HepG2 (cell line): ENCODE results near the gene SMIM9. TPM values are rescaled to one million over a fixed set of nuclear protein-coding genes. Genes with fewer than 3 reads are reported as not detected.
A peak's percentile ranks its signal among the peaks of the same experiment; 100 is the strongest.

Experiments
- ATAC-seq: fragments of 200-7000 bp; cut with Tn5 transposase; 3 replicates; pipeline ENCODE4 v1.9.1; 2020; ENCODE audit warnings: mild to moderate bottlenecking, moderate library complexity
- BruUV-seq: library from RNA; stranded (reverse); fragments of 400-500 nt; replicated peaks from 2 replicates; lab custom pipeline; 2021; lab: Mats Ljungman, UMichigan
- CTCF ChIA-PET: fragments of 300-600 bp; formaldehyde crosslinking; extraction: SDS; loops from one replicate; lab custom pipeline; 2021; ENCODE audit warnings: low total read pairs, inconsistent platforms, low intra/inter-chr PET ratio; lab: Yijun Ruan, JAX
- POLR2A ChIA-PET: fragments of 350-600 bp; sonication (Branson Sonifier 250); formaldehyde crosslinking; loops from one replicate; lab custom pipeline; 2020; ENCODE audit warnings: antibody characterized with exemption, inconsistent platforms; lab: Yijun Ruan, JAX
- DNase-seq: peaks from one replicate; pipeline ENCODE4 v3.0.0-alpha.2; 2015; ENCODE audit warnings: low spot score
- FAIRE-seq: peaks from 3 replicates; lab custom pipeline; 2011; peaks lifted over from hg19 to GRCh38; lab: Jason Lieb, UNC
- H2AFZ ChIP-seq: one replicate; pipeline ENCODE4 v1.6.1; 2011; ENCODE audit warnings: low read length, inconsistent platforms
- H3K27ac ChIP-seq: fragments of 300-600 bp; 3 replicates; pipeline ENCODE4 v1.8.0; 2011; ENCODE audit warnings: mixed run types, mild to moderate bottlenecking, mixed read lengths, low read length, inconsistent platforms; ENCODE audit not compliant: insufficient read depth; ENCODE audit errors: extremely low read length
- H3K27me3 ChIP-seq, 2 experiments: fragments of 200-600 bp in 1 of 2; 2 replicates in 1 of 2; 3 replicates in 1 of 2; pipeline versions ENCODE4 v1.6.0 to v1.8.0; 2011; ENCODE audit warnings: low read length in 2 of 2, mild to moderate bottlenecking in 2 of 2, moderate library complexity in 2 of 2, inconsistent platforms in 1 of 2; ENCODE audit not compliant: insufficient read depth in 2 of 2, control insufficient read depth in 1 of 2
- H3K36me3 ChIP-seq, 2 experiments: fragments of 200-600 bp in 1 of 2; replicated peaks in 1 of 2; 2 replicates in 1 of 2; 3 replicates in 1 of 2; pipeline versions ENCODE4 v1.5.1 to v1.8.0; 2011; ENCODE audit warnings: low read length in 2 of 2, inconsistent platforms in 1 of 2; ENCODE audit not compliant: insufficient read depth in 2 of 2, control insufficient read depth in 1 of 2
- H3K4me1 ChIP-seq: 2 replicates; pipeline ENCODE4 v1.5.1; 2012; ENCODE audit warnings: low read length, inconsistent platforms; ENCODE audit not compliant: insufficient read depth
- H3K4me2 ChIP-seq: 2 replicates; pipeline ENCODE4 v1.6.0; 2011; ENCODE audit warnings: low read depth, low read length, inconsistent platforms
- H3K4me3 ChIP-seq, 3 experiments: fragments of 200-600 bp in 1 of 3; sonication (generic), shearing (Covaris generic) in 1 of 3; replicated peaks in 1 of 3; 2 replicates each; pipeline ENCODE4 v1.5.1; 2011 to 2016; ENCODE audit warnings: low read length in 3 of 3, inconsistent platforms in 2 of 3, low read depth in 2 of 3, mild to moderate bottlenecking in 2 of 3, control low read depth in 1 of 3, mixed read lengths in 1 of 3; ENCODE audit not compliant: insufficient read depth in 1 of 3
- H3K79me2 ChIP-seq: one replicate; pipeline ENCODE4 v1.6.1; 2011; ENCODE audit warnings: low read length, inconsistent platforms; ENCODE audit not compliant: insufficient read depth
- H3K9ac ChIP-seq: 2 replicates; pipeline ENCODE4 v1.6.0; 2011; ENCODE audit warnings: mild to moderate bottlenecking, low read depth, low read length, inconsistent platforms; ENCODE audit not compliant: insufficient read depth
- H3K9me3 ChIP-seq: 2 replicates; pipeline ENCODE4 v1.5.1; 2012; ENCODE audit warnings: mild to moderate bottlenecking, low read length
- H4K20me1 ChIP-seq: 2 replicates; pipeline ENCODE4 v1.6.0; 2011; ENCODE audit warnings: inconsistent platforms, mild to moderate bottlenecking, low read length, moderate library complexity; ENCODE audit not compliant: insufficient read depth
- CENPBD1 ChIP-seq: sonication (generic); formaldehyde crosslinking; IDR thresholded peaks from 2 replicates; pipeline ENCODE4 v1.8.0; 2022; ENCODE audit warnings: missing genetic modification reagents, low read depth, mild to moderate bottlenecking, borderline replicate concordance
- FOSL2 ChIP-seq: sonication (generic); formaldehyde crosslinking; IDR thresholded peaks from 2 replicates; pipeline ENCODE4 v1.4.0; 2020; ENCODE audit warnings: missing genetic modification reagents
- FOXA3 ChIP-seq: IDR thresholded peaks from 2 replicates; pipeline ENCODE4 v1.6.1; 2016; ENCODE audit warnings: missing genetic modification reagents, missing compliant biosample characterization
- NFE2 ChIP-seq: sonication (generic); formaldehyde crosslinking; IDR thresholded peaks from 2 replicates; pipeline ENCODE4 v1.4.0; 2020; ENCODE audit warnings: missing genetic modification reagents
- WGBS: methylation state at CpG from one replicate; pipeline ENCODE4 v1.1.6; 2017; ENCODE audit warnings: low lambda C conversion rate; 5-methylcytosine and 5-hydroxymethylcytosine counted together
- in situ Hi-C: cut with HindIII; loops from 2 replicates; pipeline ENCODE4 v1.10.0; 2017; ENCODE audit warnings: low pct_unique_long_range_greater_than_20kb; ENCODE audit not compliant: extremely low pct_ligation_motif_present
- intact Hi-C: fragments of 100-400 bp; cut with micrococcal nuclease; formaldehyde crosslinking; loops from one replicate; pipeline ENCODE4 v1.10.0; 2022; ENCODE audit not compliant: unreplicated experiment
- polyA plus RNA-seq, 8 experiments: library from polyadenylated mRNA; depleted of rRNA in 3 of 8; stranded (reverse) in 7 of 8; unstranded in 1 of 8; fragments of >200 nt; fragmentation: Illumina TruSeq in 4 of 8; extraction: Trizol in 4 of 8; gene quantifications; 2 replicates each; pipeline versions ENCODE4 v1.2.1 to v1.2.3, GENCODE V29; 2011 to 2016; ENCODE audit warnings: low read depth in 4 of 8, missing spikeins in 1 of 8, mixed read lengths in 1 of 8; ENCODE audit not compliant: insufficient read depth in 1 of 8
- total RNA-seq, 5 experiments: library from RNA; depleted of rRNA; stranded (reverse); fragments of >200 nt; fragmentation: Illumina TruSeq; extraction: Trizol; gene quantifications; 2 replicates each; pipeline ENCODE4 v1.2.3, GENCODE V29; 2016; ENCODE audit warnings: low read depth in 1 of 5

The SMIM9 gene
- total and polyA plus RNA-seq, 2 of the 13 experiments (the other 11 are each of a cell fraction or from before 2014, with no cell fraction given), result not detected

- H3K36me3 ChIP-seq, result no peaks in the 10 kb centered on the region
- no TSS peak for BruUV-seq
- ChIA-PET POLR2A (no interaction called here), CTCF (no interaction called here)
- TF ChIP-seq CENPBD1 (CRISPR knock-in tag) (no peak), FOXA3 (CRISPR knock-in tag) (peak; percentile 35; the same call in 1 of the 2 replicates)
- H3K4me3 ChIP-seq, result no peak overlapping the region
- ATAC-seq (no peak), DNase-seq (peak; percentile 17), FAIRE-seq (no peak)
- H3K9me3 ChIP-seq, result no peaks in the 10 kb centered on the region
- intact Hi-C loops, result no loop called here
- H3K4me2 ChIP-seq, result no peak overlapping the region
- H2AFZ ChIP-seq, result no peak overlapping the region
- no peak overlapping the region for H3K9ac ChIP-seq
- no peaks in the 10 kb centered on the region for H4K20me1 ChIP-seq
- no peak overlapping the region for H3K27ac ChIP-seq
- no peaks in the 10 kb centered on the region for H3K27me3 ChIP-seq
- 74% methylated on average over 7 of the region's 7 CpGs for WGBS
- H3K79me2 ChIP-seq, result no peaks in the 10 kb centered on the region
- peaks cover 36% of the 10 kb centered on the region for H3K4me1 ChIP-seq
- in situ Hi-C loops, result no loop called here
Observed at GRCh38 chrX:154793084-154793795, 41.2 kb downstream of the SMIM9 start.

- intact Hi-C loops (no loop called here), in situ Hi-C loops (no loop called here)
- no peak for ATAC-seq
- Histone ChIP-seq H4K20me1 (no peaks in the 10 kb centered on the region), H3K4me3 (no peak overlapping the region), H3K27ac (no peak overlapping the region), H3K79me2 (no peaks in the 10 kb centered on the region), H3K9me3 (no peaks in the 10 kb centered on the region), H3K4me2 (no peak overlapping the region), H3K4me1 (peaks cover 22% of the 10 kb centered on the region), H2AFZ (no peak overlapping the region), H3K36me3 (no peaks in the 10 kb centered on the region), H3K9ac (no peak overlapping the region), H3K27me3 (no peaks in the 10 kb centered on the region)
- WGBS, result 90% methylated on average over 2 of the region's 8 CpGs
- BruUV-seq, result no TSS peak
- CTCF ChIA-PET, result no interaction called here
- TF ChIP-seq FOSL2 (peak; percentile 11; the same call in 1 of the 2 replicates), NFE2 (CRISPR knock-in tag) (no peak)
- POLR2A ChIA-PET, result no interaction called here
- no peak for DNase-seq
- no peak for FAIRE-seq
Observed at GRCh38 chrX:154791939-154792338, 42.5 kb downstream of the SMIM9 start.
